K562 (cell line): Measurements from ENCODE around the gene PRKD1. TPM values are rescaled to one million over a fixed set of nuclear protein-coding genes. Genes with fewer than 3 reads are reported as not detected.

Source experiments
- CEBPG ChIP-seq, 3 experiments: fragments of 200-800 bp in 1 of 3; sonication (Bioruptor generic) in 1 of 3; sonication (generic) in 1 of 3; formaldehyde crosslinking in 1 of 3; IDR thresholded peaks in 2 of 3; conservative IDR thresholded peaks in 1 of 3; 2 replicates each; pipeline versions ENCODE4 v1.6.1 to v1.8.0; 2016 to 2022; ENCODE audit warnings: missing compliant biosample characterization in 2 of 3, missing genetic modification characterization in 2 of 3, mild to moderate bottlenecking in 1 of 3, missing genetic modification reagents in 1 of 3
- NR2C2 ChIP-seq, 2 experiments: fragments of 200-800 bp in 1 of 2; sonication (Bioruptor generic) in 1 of 2; sonication (generic) in 1 of 2; formaldehyde crosslinking in 1 of 2; IDR thresholded peaks; 2 replicates each; pipeline versions ENCODE4 v1.6.1 to v1.8.0; 2016 to 2022; ENCODE audit warnings: mild to moderate bottlenecking in 1 of 2, missing compliant biosample characterization in 1 of 2, missing genetic modification characterization in 1 of 2, missing genetic modification reagents in 1 of 2
- PURB ChIP-seq: sonication (generic); formaldehyde crosslinking; IDR thresholded peaks from 2 replicates; pipeline ENCODE4 v1.9.0; 2021; ENCODE audit warnings: low read depth, mild to moderate bottlenecking, missing genetic modification reagents
- SFPQ ChIP-seq: fragments of 200-400 bp; formaldehyde crosslinking; IDR thresholded peaks from 2 replicates; pipeline ENCODE4 v1.6.1; 2017; ENCODE audit warnings: mild to moderate bottlenecking, low read depth, low read length, moderate library complexity
- TRIM24 ChIP-seq, 2 experiments: fragments of 450-650 bp; IDR thresholded peaks; 2 replicates each; pipeline ENCODE4 v1.6.1; 2016
- ZFX ChIP-seq: sonication (generic); formaldehyde crosslinking; IDR thresholded peaks from 2 replicates; pipeline ENCODE4 v1.8.0; 2022; ENCODE audit warnings: mild to moderate bottlenecking, missing genetic modification reagents, moderate library complexity
- polyA plus RNA-seq, 8 experiments: library from polyadenylated mRNA; depleted of rRNA in 4 of 8; stranded (reverse) in 5 of 8; unstranded in 3 of 8; fragments of >200 nt; fragmentation: Nextera tagmentation in 2 of 8; fragmentation: Illumina TruSeq in 1 of 8; extraction: Ambion mirVana in 2 of 8; extraction: Trizol in 1 of 8; gene quantifications; 2 replicates each; pipeline versions ENCODE4 v1.2.1 to v1.2.3, GENCODE V29; 2011 to 2014; ENCODE audit warnings: inconsistent platforms in 1 of 8, missing spikeins in 1 of 8
- total RNA-seq, 7 experiments: library from RNA; depleted of rRNA in 6 of 7; stranded (reverse); fragments of >200 nt in 6 of 7; fragmentation: Illumina TruSeq in 2 of 7; extraction: Trizol in 2 of 7; gene quantifications; 2 replicates each; pipeline versions ENCODE4 v1.2.1 to v1.2.3, GENCODE V29; 2011 to 2021; ENCODE audit warnings: low replicate concordance in 1 of 7
- TF ChIP-seq, protein P1 (sequence below), 2 experiments: fragments of 450-650 bp; formaldehyde crosslinking in 1 of 2; IDR thresholded peaks; 2 replicates each; pipeline versions ENCODE4 v1.4.0 to v1.6.1; 2014 to 2020; ENCODE audit warnings: mild to moderate bottlenecking in 2 of 2, borderline replicate concordance in 1 of 2, low read depth in 1 of 2
- TF ChIP-seq, protein P2 (sequence below), 2 experiments: fragments of 450-650 bp in 1 of 2; sonication (generic) in 1 of 2; formaldehyde crosslinking in 1 of 2; IDR thresholded peaks in 1 of 2; conservative IDR thresholded peaks in 1 of 2; 2 replicates each; pipeline versions ENCODE4 v1.6.1 to v1.8.1; 2016 to 2023; ENCODE audit warnings: mild to moderate bottlenecking in 2 of 2, moderate library complexity in 2 of 2, inconsistent platforms in 1 of 2, missing genetic modification reagents in 1 of 2

The PRKD1 gene
- total and polyA plus RNA-seq, 9 of the 15 experiments (the other 6 are each of a cell fraction or from before 2014, with no cell fraction given): 0.04 to 0.25 (median 0.13) TPM; not detected in 1

GRCh38 chr14:29709490-29709889 lies 218.2 kb downstream of the PRKD1 start (continued):
- TF ChIP-seq, protein P1, sequence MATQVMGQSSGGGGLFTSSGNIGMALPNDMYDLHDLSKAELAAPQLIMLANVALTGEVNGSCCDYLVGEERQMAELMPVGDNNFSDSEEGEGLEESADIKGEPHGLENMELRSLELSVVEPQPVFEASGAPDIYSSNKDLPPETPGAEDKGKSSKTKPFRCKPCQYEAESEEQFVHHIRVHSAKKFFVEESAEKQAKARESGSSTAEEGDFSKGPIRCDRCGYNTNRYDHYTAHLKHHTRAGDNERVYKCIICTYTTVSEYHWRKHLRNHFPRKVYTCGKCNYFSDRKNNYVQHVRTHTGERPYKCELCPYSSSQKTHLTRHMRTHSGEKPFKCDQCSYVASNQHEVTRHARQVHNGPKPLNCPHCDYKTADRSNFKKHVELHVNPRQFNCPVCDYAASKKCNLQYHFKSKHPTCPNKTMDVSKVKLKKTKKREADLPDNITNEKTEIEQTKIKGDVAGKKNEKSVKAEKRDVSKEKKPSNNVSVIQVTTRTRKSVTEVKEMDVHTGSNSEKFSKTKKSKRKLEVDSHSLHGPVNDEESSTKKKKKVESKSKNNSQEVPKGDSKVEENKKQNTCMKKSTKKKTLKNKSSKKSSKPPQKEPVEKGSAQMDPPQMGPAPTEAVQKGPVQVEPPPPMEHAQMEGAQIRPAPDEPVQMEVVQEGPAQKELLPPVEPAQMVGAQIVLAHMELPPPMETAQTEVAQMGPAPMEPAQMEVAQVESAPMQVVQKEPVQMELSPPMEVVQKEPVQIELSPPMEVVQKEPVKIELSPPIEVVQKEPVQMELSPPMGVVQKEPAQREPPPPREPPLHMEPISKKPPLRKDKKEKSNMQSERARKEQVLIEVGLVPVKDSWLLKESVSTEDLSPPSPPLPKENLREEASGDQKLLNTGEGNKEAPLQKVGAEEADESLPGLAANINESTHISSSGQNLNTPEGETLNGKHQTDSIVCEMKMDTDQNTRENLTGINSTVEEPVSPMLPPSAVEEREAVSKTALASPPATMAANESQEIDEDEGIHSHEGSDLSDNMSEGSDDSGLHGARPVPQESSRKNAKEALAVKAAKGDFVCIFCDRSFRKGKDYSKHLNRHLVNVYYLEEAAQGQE (IDR thresholded peaks at IDR 0.05; ENCODE audit: borderline replicate concordance): no peak
- TF ChIP-seq, protein P1 (CRISPR knock-in tag; IDR thresholded peaks at IDR 0.05; ENCODE audit: low read depth): no peak
- TF ChIP-seq PURB (CRISPR knock-in tag) (no peak), CEBPG (CRISPR knock-in tag; IDR thresholded peaks at IDR 0.05) (no peak), CEBPG (tag; conservative IDR thresholded peaks at IDR 0.05 in 1 of 2, IDR thresholded peaks at IDR 0.05 in 1 of 2) (peak; percentile 24 to 66; a peak in 3 of 4 replicates), ZFX (no peak), TRIM24 (IDR thresholded peaks at IDR 0.05) (peak; percentile 44 to 75; a peak in 1 of 4 replicates), SFPQ (no peak), NR2C2 (CRISPR knock-in tag; IDR thresholded peaks at IDR 0.05) (no peak), NR2C2 (tag; IDR thresholded peaks at IDR 0.05) (peak; percentile 14; the same call in 1 of the 2 replicates)
- TF ChIP-seq, protein P2, sequence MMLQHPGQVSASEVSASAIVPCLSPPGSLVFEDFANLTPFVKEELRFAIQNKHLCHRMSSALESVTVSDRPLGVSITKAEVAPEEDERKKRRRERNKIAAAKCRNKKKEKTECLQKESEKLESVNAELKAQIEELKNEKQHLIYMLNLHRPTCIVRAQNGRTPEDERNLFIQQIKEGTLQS (IDR thresholded peaks at IDR 0.05): peak; percentile 50; the same call in 1 of the 2 replicates
- TF ChIP-seq, protein P2 (CRISPR knock-in tag; conservative IDR thresholded peaks at IDR 0.05): no peak
